Measurements from ENCODE around the gene C2orf80.

DNA sequence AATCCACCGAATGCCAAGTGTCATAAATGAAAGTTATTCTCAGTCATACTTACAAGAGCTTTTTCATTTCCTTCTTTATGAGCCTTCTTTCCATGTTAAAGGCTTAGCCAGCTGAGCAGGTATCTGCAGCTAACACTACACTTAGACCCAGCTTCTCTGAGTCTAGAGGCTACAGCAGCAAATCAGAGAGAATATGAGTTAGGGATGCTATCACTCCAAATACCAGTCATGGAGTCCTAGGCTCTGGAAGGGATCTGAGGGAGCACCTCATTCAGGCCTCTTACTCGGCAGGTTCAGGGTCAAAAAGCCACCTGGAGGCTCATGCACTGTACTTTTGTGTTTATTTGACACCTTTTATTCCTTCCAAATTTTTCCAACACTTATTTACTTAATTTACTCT is 2.9 kb downstream of the C2orf80 start:
- TF ChIP-seq, protein P1, sequence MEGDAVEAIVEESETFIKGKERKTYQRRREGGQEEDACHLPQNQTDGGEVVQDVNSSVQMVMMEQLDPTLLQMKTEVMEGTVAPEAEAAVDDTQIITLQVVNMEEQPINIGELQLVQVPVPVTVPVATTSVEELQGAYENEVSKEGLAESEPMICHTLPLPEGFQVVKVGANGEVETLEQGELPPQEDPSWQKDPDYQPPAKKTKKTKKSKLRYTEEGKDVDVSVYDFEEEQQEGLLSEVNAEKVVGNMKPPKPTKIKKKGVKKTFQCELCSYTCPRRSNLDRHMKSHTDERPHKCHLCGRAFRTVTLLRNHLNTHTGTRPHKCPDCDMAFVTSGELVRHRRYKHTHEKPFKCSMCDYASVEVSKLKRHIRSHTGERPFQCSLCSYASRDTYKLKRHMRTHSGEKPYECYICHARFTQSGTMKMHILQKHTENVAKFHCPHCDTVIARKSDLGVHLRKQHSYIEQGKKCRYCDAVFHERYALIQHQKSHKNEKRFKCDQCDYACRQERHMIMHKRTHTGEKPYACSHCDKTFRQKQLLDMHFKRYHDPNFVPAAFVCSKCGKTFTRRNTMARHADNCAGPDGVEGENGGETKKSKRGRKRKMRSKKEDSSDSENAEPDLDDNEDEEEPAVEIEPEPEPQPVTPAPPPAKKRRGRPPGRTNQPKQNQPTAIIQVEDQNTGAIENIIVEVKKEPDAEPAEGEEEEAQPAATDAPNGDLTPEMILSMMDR (IDR thresholded peaks at IDR 0.05): no peak
- TF ChIP-seq POLR2AphosphoS5 (IDR thresholded peaks at IDR 0.05) (no peak), POLR2A (IDR thresholded peaks at IDR 0.05) (no peak), EP300 (IDR thresholded peaks at IDR 0.05) (no peak)

Data from gastroesophageal sphincter (tissue), 3 donors.